Measurements from ENCODE around the gene MAT1A.
"Not testable (repeated sequence)": the region's sequence is repeated elsewhere in the genome, so short reads cannot be mapped to it uniquely, and the experiment has no call there.

The MAT1A gene

GRCh38 chr10:80289451-80290287 lies at the start of gene MAT1A:
Gene MAT1A, minus strand, starts transcription at chr10:80289658. Its CDS starts 235 bp downstream, at chr10:80289423.
- DNase-seq (ENCODE audit: low read depth), result no peak

GRCh38 chr10:80333983-80334382 lies 44.5 kb upstream of the MAT1A start:
- no peak for DNase-seq (ENCODE audit: low read depth)

- DNase-seq (ENCODE audit: low read depth), result no peak
Measured at GRCh38 chr10:80324891-80325364, 35.5 kb upstream of the MAT1A start.

GRCh38 chr10:80324086-80324485 lies 34.6 kb upstream of the MAT1A start:
- peak; percentile 1 for DNase-seq (ENCODE audit: low read depth)

- DNase-seq (ENCODE audit: low read depth), result no peak
Measured at GRCh38 chr10:80323311-80323710, 33.9 kb upstream of the MAT1A start.

- DNase-seq (ENCODE audit: low read depth), result no peak
Measured at GRCh38 chr10:80322711-80323110, 33.3 kb upstream of the MAT1A start.

- DNase-seq (ENCODE audit: low read depth), result no peak
Measured at GRCh38 chr10:80322158-80322557, 32.7 kb upstream of the MAT1A start.

- no peak for DNase-seq (ENCODE audit: low read depth)
Measured at GRCh38 chr10:80321183-80321582, 31.7 kb upstream of the MAT1A start.

GRCh38 chr10:80320377-80320776 lies 30.9 kb upstream of the MAT1A start:
- DNase-seq (ENCODE audit: low read depth), result no peak

GRCh38 chr10:80319725-80320290 lies 30.4 kb upstream of the MAT1A start:
- no peak for DNase-seq (ENCODE audit: low read depth)

- DNase-seq (ENCODE audit: low read depth), result no peak
Measured at GRCh38 chr10:80319318-80319717, 29.9 kb upstream of the MAT1A start.

- DNase-seq (ENCODE audit: low read depth), result no peak
Measured at GRCh38 chr10:80318742-80319141, 29.3 kb upstream of the MAT1A start.

- no peak for DNase-seq (ENCODE audit: low read depth)
Measured at GRCh38 chr10:80315391-80315790, 25.9 kb upstream of the MAT1A start.

- DNase-seq (ENCODE audit: low read depth), result no peak
Measured at GRCh38 chr10:80313523-80313922, 24.1 kb upstream of the MAT1A start.

GRCh38 chr10:80305989-80306388 lies 16.5 kb upstream of the MAT1A start:
- not testable (repeated sequence) for DNase-seq (ENCODE audit: low read depth)

- DNase-seq (ENCODE audit: low read depth), result no peak
Measured at GRCh38 chr10:80296942-80297341, 7.5 kb upstream of the MAT1A start.

GRCh38 chr10:80292607-80293239 lies 3.3 kb upstream of the MAT1A start:
- DNase-seq (ENCODE audit: low read depth), result no peak

GRCh38 chr10:80290474-80291220 lies 1.2 kb upstream of the MAT1A start:
- no peak for DNase-seq (ENCODE audit: low read depth)

GRCh38 chr10:80288849-80289248 lies 609 bp downstream of the MAT1A start:
- no peak for DNase-seq (ENCODE audit: low read depth)

- DNase-seq (ENCODE audit: low read depth), result no peak
Measured at GRCh38 chr10:80284522-80284921, 4.9 kb downstream of the MAT1A start.

- DNase-seq (ENCODE audit: low read depth), result no peak
Measured at GRCh38 chr10:80283536-80284199, 5.8 kb downstream of the MAT1A start.

GRCh38 chr10:80283119-80283518 lies 6.3 kb downstream of the MAT1A start:
- DNase-seq (ENCODE audit: low read depth), result no peak

All from HS-27A (cell line).